A673 (cell line): ENCODE measurements around the gene EMP1.

Source experiments
- EZH2 ChIP-seq: fragments of 200-600 bp; sonication (generic); IDR thresholded peaks from 2 replicates; pipeline ENCODE4 v1.6.1; 2017; ENCODE audit warnings: borderline replicate concordance, low read depth, mild to moderate bottlenecking, mixed read lengths, antibody characterized with exemption, low read length; ENCODE audit not compliant: poor library complexity, severe bottlenecking
- TF ChIP-seq, protein P1 (sequence below): fragments of 300-800, 200-600 bp; sonication (generic); conservative IDR thresholded peaks from 2 replicates; pipeline ENCODE4 v1.5.1; 2017; ENCODE audit warnings: low read depth, mild to moderate bottlenecking, antibody characterized with exemption, low read length, moderate library complexity, mixed read lengths

GRCh38 chr12:13209436-13210235 lies 13.1 kb downstream of the EMP1 start:
- TF ChIP-seq, protein P1, sequence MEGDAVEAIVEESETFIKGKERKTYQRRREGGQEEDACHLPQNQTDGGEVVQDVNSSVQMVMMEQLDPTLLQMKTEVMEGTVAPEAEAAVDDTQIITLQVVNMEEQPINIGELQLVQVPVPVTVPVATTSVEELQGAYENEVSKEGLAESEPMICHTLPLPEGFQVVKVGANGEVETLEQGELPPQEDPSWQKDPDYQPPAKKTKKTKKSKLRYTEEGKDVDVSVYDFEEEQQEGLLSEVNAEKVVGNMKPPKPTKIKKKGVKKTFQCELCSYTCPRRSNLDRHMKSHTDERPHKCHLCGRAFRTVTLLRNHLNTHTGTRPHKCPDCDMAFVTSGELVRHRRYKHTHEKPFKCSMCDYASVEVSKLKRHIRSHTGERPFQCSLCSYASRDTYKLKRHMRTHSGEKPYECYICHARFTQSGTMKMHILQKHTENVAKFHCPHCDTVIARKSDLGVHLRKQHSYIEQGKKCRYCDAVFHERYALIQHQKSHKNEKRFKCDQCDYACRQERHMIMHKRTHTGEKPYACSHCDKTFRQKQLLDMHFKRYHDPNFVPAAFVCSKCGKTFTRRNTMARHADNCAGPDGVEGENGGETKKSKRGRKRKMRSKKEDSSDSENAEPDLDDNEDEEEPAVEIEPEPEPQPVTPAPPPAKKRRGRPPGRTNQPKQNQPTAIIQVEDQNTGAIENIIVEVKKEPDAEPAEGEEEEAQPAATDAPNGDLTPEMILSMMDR, result no peak
- TF ChIP-seq EZH2, result no peak
